A204.1 (cell line): Measurements from ENCODE around the gene CPLX3.

Experiments
- FAIRE-seq: peaks from 2 replicates; lab custom pipeline; 2012; peaks lifted over from hg19 to GRCh38; lab: Jason Lieb, UNC

Gene CPLX3

DNA sequence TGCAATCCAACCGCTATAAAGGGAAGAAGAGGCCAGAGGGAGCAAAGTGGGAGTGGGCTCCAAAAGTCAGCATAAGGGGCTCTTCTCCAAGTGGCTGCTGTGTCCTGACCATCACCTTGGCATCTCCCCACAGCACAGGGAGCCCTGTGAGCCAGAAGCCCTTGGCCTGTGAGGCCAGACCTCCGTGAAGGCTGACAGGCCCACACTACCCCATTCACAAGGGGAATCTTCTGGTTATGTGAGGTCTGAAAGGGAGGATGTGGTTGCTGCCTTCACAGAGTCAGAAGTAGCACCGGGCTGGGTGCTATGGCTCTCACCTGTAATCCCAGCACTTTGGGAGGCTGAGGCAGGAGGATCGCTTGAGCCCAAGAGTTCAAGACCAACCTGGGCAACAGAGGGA is 19.2 kb downstream of the CPLX3 start:
- no peak for FAIRE-seq

DNA sequence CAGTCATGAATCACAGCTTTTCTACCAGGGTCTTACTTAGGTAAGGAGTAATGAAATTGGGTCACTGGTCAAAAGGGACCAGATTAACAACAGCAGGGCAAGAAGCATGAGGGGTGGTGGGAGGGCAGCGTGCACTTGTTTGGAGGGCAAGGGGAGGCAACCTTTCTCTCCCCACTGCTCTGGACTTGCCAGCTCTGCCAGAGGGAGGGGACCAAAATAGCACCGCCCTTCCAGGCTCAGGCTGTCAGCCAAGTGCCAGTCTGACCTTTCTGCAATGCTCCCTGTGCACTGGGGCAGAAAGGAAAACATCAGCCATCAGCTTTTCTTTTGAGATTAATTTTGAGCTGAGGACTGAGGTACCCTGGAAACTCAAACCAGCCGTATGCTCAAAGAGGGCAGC is 21.0 kb downstream of the CPLX3 start:
- FAIRE-seq, result no peak

DNA sequence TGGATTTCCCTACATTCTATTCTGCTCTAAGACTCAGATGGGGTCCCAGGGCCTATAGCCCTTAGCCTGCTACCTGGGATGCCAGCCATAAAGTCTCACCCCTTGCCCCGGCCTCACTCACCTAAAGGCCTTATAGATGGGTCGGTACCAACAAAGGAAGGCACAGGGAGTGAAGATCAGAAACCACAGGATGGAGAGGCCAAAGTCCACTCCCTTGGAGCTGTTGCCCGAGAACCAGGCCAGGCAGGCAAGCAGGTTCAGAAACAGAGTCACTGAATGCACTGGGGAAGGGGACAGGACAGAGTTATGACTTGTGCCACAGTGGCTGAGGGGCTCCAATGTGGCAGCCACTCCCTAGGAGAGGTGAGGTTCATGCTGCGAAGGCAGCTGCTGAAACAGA is 24.0 kb downstream of the CPLX3 start:
- FAIRE-seq, result no peak

GRCh38 chr15:74851960-74852359 is 25.5 kb downstream of the CPLX3 start:
- FAIRE-seq, result no peak

DNA sequence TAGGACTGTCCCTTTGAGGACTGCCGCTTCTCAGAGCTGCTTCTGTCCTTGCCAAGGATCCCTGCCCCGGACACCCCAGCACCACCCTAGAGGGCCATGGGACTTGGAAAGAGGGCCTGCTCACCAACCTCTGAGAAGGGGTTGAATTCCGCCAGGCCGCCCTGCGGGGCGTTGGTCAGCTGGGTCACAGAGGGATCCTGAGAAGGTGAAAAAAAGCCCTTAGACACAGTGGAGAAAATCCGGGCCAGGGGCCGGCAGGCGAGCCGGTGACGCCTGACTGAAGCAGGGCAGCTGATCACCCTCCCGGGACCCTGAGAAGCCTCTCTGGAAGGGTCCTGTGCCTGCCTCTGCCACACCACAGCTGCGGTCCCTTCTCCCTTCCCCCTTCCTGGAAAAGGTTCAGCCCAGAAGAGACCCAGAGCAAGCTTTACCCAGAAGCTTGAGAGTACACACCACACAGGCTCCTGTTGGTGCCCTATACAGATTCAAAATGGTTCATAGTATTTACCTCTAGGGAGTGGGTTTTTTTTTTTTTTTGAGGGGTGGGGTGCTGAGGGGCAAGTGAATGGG is 28.1 kb downstream of the CPLX3 start:
- FAIRE-seq, result no peak

DNA sequence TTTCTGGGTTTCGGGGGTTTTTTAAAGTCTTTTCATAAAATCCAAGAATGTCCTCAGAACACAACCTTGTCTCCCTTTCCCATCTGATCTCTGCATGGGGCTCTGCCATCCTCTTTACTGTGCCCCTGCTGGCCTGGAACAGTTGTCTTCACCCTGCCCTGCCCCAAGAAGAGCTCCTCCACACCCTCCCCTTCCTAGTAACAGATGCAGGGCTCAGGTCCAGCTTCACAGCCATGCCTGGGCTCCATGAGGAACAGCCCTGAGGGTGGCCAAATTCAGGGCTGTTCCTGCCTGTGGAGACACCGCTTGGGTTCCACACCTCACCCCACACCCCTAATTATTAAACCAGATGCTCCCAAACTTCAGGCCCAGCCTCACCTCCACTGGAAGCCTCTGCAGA is 29.4 kb downstream of the CPLX3 start:
- no peak for FAIRE-seq

- no peak for FAIRE-seq
These were observed 30.1 kb downstream of the CPLX3 start for GRCh38 chr15:74856537-74856936.

GRCh38 chr15:74857082-74857655 is 30.7 kb downstream of the CPLX3 start:
- FAIRE-seq, result no peak

GRCh38 chr15:74857671-74858368 is 31.4 kb downstream of the CPLX3 start:
- FAIRE-seq, result no peak

- FAIRE-seq, result no peak
These were observed 31.9 kb downstream of the CPLX3 start for GRCh38 chr15:74858369-74858740.

DNA sequence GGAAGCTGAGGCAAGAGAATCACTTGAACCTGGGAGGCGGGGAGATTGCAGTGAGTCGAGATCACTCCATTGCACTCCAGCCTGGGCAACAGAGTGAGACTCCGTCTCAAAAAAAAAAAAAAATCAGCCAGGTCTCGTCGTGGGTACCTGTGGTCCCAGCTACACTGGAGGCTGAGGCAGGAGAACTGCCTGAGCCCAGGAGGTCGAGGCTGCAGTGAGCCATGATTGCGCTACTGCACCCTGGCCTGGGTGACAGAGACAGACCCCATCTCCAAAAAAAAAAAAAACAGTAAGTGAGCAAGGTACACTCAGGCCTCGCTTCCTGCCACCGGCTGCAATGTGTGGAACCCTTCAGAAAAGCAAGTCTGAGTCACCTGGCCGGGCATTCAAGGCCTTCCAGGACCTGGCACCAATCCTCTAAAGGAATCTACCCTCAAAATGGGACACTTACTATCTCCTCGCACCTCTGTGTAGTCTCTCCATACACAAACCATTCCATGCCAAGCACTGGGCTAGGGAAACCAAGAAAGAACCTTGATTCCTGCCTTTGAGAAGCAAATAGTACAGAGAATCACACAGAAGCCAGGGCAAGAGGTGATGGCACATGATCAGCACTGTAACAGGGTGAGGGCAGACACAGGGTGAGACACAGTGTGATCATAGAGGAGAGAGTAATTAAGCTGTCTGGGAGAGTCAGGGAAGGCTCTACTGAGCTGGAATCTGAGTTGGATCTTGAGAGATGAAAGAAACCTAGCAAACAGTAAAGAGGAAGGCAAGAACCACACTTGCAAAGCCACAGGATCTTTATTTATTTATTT is 37.0 kb downstream of the CPLX3 start:
- no peak for FAIRE-seq

- FAIRE-seq, result no peak
These were observed 37.9 kb downstream of the CPLX3 start for GRCh38 chr15:74864296-74864695.

DNA sequence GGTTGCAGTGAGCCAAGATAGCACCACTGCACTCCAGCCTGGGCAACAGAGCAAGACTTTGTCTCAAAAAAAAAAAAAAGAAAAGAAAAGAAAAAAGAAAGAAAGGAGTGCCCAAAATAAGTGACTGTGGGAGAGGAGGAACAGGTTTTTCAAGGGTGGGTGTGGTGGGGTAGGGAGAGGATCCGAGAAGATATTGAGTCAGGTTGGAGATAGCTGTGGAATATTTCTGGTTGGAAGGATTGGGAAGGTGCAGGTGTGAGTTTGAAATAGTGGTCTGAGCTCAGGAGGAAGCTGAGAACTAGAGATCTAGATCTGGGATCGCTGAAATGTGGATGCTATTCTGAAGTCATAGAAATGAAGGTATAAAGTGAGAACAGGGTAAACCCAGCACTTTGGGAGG is 38.9 kb downstream of the CPLX3 start:
- no peak for FAIRE-seq

GRCh38 chr15:74866090-74866489 is 39.7 kb downstream of the CPLX3 start:
- no peak for FAIRE-seq

- no peak for FAIRE-seq
These were observed 41.1 kb downstream of the CPLX3 start for GRCh38 chr15:74867466-74868038.

DNA sequence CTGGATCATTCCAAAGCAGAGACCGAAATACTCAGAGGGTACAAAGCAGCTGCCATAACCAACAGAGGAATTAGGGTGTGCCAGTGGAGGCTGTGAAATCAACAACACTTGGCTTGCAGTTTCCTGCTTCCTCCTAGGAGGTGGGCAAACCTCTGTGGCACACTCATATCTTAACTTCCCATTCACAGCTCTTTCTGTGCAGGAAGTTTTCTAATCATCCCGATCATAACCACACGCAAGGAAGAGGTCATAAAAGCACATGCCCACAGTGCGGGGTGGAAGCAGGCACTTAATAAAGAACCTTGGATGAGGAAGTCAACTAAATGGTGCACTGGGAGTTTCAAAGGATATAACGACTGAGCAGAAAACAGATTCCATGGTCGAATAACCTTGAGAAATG is 41.6 kb downstream of the CPLX3 start:
- no peak for FAIRE-seq

- no peak for FAIRE-seq
These were observed 42.9 kb downstream of the CPLX3 start for GRCh38 chr15:74869372-74869725.

DNA sequence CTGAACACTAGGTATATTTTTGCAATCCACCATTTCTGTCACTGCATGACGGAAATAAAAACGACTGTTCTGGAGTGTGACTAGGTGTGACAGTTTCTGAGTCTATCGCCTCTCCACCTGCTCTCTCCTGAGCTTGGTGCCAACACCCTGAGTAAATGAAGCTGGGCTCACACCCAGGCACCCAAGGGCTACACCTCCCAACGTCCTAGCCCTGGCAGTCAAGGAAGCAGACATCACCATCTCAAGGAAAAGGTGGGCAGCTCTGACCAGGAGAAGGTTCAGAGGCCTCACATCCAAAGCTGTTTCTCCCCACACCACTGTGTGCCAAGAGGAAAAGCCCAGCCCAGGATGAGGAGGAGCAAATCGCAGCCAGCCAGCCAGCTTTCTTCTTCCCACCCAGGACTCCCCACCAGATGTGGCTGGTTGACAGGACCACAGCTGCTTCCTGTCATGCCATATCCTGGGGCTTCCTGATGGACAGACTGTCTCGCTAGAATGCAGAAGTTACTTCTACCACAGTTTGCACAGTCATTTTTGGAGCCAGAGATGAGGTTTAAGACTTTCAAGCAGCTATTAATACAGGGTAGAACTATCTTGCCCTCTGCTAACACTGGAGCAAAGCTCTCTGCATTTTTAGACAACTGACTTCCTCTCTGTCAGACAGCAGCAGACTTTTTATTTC is 43.4 kb downstream of the CPLX3 start:
- FAIRE-seq, result no peak

GRCh38 chr15:74870436-74871215 is 44.2 kb downstream of the CPLX3 start:
- FAIRE-seq, result no peak

DNA sequence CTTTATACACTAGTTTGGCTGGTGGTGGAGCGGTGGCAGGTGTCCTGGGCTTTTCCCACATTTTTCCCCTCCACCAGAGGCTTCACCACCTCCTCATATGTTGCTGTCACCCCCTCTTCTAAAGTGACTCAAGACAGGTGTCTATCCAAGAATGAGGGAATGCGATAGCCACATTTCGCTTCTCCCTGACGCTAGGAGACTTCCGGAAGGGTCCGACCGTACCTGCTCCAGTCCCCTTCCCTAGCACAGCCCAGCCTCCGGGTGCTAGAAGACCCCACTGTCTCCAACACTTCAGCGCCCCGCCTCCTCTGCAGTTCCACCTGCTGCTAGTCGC is 46.2 kb downstream of the CPLX3 start:
- no peak for FAIRE-seq

GRCh38 chr15:74873036-74873755 is 46.8 kb downstream of the CPLX3 start, which contains the start of gene SCAMP2:
Gene SCAMP2 (minus strand): TSS chr15:74873365. CDS start chr15:74873255, 110 bp downstream.
- FAIRE-seq, result no peak
